Panc1 (cell line): Measurements from ENCODE around the gene PACSIN1.

Experiments used
- CTCF ChIP-seq: fragments of 450-650 bp; IDR thresholded peaks from 2 replicates; pipeline ENCODE4 v1.5.1; 2017; ENCODE audit warnings: mild to moderate bottlenecking
- POLR2AphosphoS5 ChIP-seq: IDR thresholded peaks from 2 replicates; pipeline ENCODE4 v1.6.1; 2012; ENCODE audit warnings: mild to moderate bottlenecking, low read depth, low read length, moderate library complexity

- TF ChIP-seq CTCF (no peak), POLR2AphosphoS5 (no peak)
Observed at GRCh38 chr6:34539181-34539580, 73.3 kb downstream of the PACSIN1 start.
